ENCODE results near the gene LRRC56. TPM values are rescaled to one million over a fixed set of nuclear protein-coding genes. Genes with fewer than 3 reads are reported as not detected.

The LRRC56 gene
- total RNA-seq, 2 experiments from 2014 or later, result 2.4 TPM

- ChIA-PET CTCF (no interaction called here), POLR2A (no interaction called here)
- intact Hi-C loops (cut with DNase I, micrococcal nuclease), result no loop called here
- H3K9me3 ChIP-seq (ENCODE audit: control insufficient read depth in 1 of 2, insufficient read depth in 1 of 2, low read length in 2 of 2), result no peaks in the 10 kb centered on the region
- ATAC-seq (ENCODE audit: poor library complexity) (no peak), DNase-seq (no peak)
- Mint-ChIP-seq H3K27ac (no peak overlapping the region), H3K9me3 (no peaks in the 10 kb centered on the region), H3K4me3 (peak overlapping the region; percentile 7), H3K4me1 (ENCODE audit: low read depth) (no peaks in the 10 kb centered on the region), H3K27me3 (no peaks in the 10 kb centered on the region), H3K36me3 (ENCODE audit: low read depth) (no peaks in the 10 kb centered on the region)
- H3K4me3 ChIP-seq (ENCODE audit: low read length), result no peak overlapping the region
- H3K4me1 ChIP-seq (ENCODE audit: insufficient read depth, low read length), result peaks cover 6% of the 10 kb centered on the region
- TF ChIP-seq CTCF (IDR thresholded peaks at IDR 0.05), result no peak
- no peaks in the 10 kb centered on the region for H3K27me3 ChIP-seq (ENCODE audit: control insufficient read depth in 1 of 2, insufficient read depth in 2 of 2, low read length in 2 of 2)
- no peak overlapping the region for H3K27ac ChIP-seq (ENCODE audit: low read depth in 1 of 2, low read length in 2 of 2)
- no peaks in the 10 kb centered on the region for H3K36me3 ChIP-seq (ENCODE audit: insufficient read depth, low read length)
Observed at GRCh38 chr11:548700-549603, 11.6 kb downstream of the LRRC56 start.

GRCh38 chr11:550021-550745, 12.9 kb downstream of the LRRC56 start:
- H3K27ac ChIP-seq (ENCODE audit: low read depth in 1 of 2, low read length in 2 of 2), result no peak overlapping the region
- Mint-ChIP-seq H3K27ac (no peak overlapping the region), H3K4me1 (ENCODE audit: low read depth) (no peaks in the 10 kb centered on the region), H3K4me3 (no peak overlapping the region), H3K27me3 (no peaks in the 10 kb centered on the region), H3K9me3 (no peaks in the 10 kb centered on the region), H3K36me3 (ENCODE audit: low read depth) (no peaks in the 10 kb centered on the region)
- no peak for ATAC-seq (ENCODE audit: poor library complexity)
- no peak for TF ChIP-seq CTCF (IDR thresholded peaks at IDR 0.05)
- no peaks in the 10 kb centered on the region for H3K9me3 ChIP-seq (ENCODE audit: control insufficient read depth in 1 of 2, insufficient read depth in 1 of 2, low read length in 2 of 2)
- POLR2A ChIA-PET, result no interaction called here
- no peaks in the 10 kb centered on the region for H3K36me3 ChIP-seq (ENCODE audit: insufficient read depth, low read length)
- no peaks in the 10 kb centered on the region for H3K27me3 ChIP-seq (ENCODE audit: control insufficient read depth in 1 of 2, insufficient read depth in 2 of 2, low read length in 2 of 2)
- CTCF ChIA-PET, result no interaction called here
- no peak for DNase-seq
- intact Hi-C loops (cut with DNase I, micrococcal nuclease), result no loop called here
- no peak overlapping the region for H3K4me3 ChIP-seq (ENCODE audit: low read length)
- peaks cover 14% of the 10 kb centered on the region for H3K4me1 ChIP-seq (ENCODE audit: insufficient read depth, low read length)

GRCh38 chr11:550746-551085, 13.4 kb downstream of the LRRC56 start:
- ATAC-seq (ENCODE audit: poor library complexity), result no peak

More at GRCh38 chr11:550746-551085, 13.4 kb downstream of the LRRC56 start:
- H3K27me3 ChIP-seq (ENCODE audit: control insufficient read depth in 1 of 2, insufficient read depth in 2 of 2, low read length in 2 of 2), result no peaks in the 10 kb centered on the region
- DNase-seq, result no peak
- H3K36me3 ChIP-seq (ENCODE audit: insufficient read depth, low read length), result no peaks in the 10 kb centered on the region
- CTCF ChIA-PET, result no interaction called here
- no peak overlapping the region for H3K4me3 ChIP-seq (ENCODE audit: low read length)
- no peaks in the 10 kb centered on the region for H3K9me3 ChIP-seq (ENCODE audit: control insufficient read depth in 1 of 2, insufficient read depth in 1 of 2, low read length in 2 of 2)
- Mint-ChIP-seq H3K27ac (no peak overlapping the region), H3K4me3 (no peak overlapping the region), H3K36me3 (ENCODE audit: low read depth) (no peaks in the 10 kb centered on the region), H3K9me3 (no peaks in the 10 kb centered on the region), H3K27me3 (no peaks in the 10 kb centered on the region), H3K4me1 (ENCODE audit: low read depth) (no peaks in the 10 kb centered on the region)
- POLR2A ChIA-PET, result no interaction called here
- no peak for TF ChIP-seq CTCF (IDR thresholded peaks at IDR 0.05)
- intact Hi-C loops (cut with DNase I, micrococcal nuclease), result no loop called here
- H3K27ac ChIP-seq (ENCODE audit: low read depth in 1 of 2, low read length in 2 of 2), result no peak overlapping the region
- peaks cover 14% of the 10 kb centered on the region for H3K4me1 ChIP-seq (ENCODE audit: insufficient read depth, low read length)

Data from CD4-positive, alpha-beta T cell (primary cell).